ENCODE results near the gene PRR36.

PRR36 gene

GRCh38 chr19:7912697-7913564 is 38.7 kb upstream of the PRR36 start:
- no peak for DNase-seq (ENCODE audit: low spot score)

- DNase-seq (ENCODE audit: low spot score), result no peak
Observed at GRCh38 chr19:7912144-7912696, 38.0 kb upstream of the PRR36 start.

GRCh38 chr19:7911508-7912143 is 37.4 kb upstream of the PRR36 start:
- no peak for DNase-seq (ENCODE audit: low spot score)

- DNase-seq (ENCODE audit: low spot score), result no peak
Observed at GRCh38 chr19:7910321-7911161, 36.4 kb upstream of the PRR36 start.

GRCh38 chr19:7909471-7910067 is 35.4 kb upstream of the PRR36 start:
- no peak for DNase-seq (ENCODE audit: low spot score)

- no peak for DNase-seq (ENCODE audit: low spot score)
Observed at GRCh38 chr19:7908742-7909461, 34.7 kb upstream of the PRR36 start.

- no peak for DNase-seq (ENCODE audit: low spot score)
Observed at GRCh38 chr19:7908078-7908699, 34.0 kb upstream of the PRR36 start.

GRCh38 chr19:7907544-7907943 is 33.4 kb upstream of the PRR36 start:
- DNase-seq (ENCODE audit: low spot score), result no peak

- DNase-seq (ENCODE audit: low spot score), result no peak
Observed at GRCh38 chr19:7907122-7907521, 32.9 kb upstream of the PRR36 start.

GRCh38 chr19:7905859-7906258 is 31.7 kb upstream of the PRR36 start:
- DNase-seq (ENCODE audit: low spot score), result no peak

GRCh38 chr19:7905268-7905667 is 31.1 kb upstream of the PRR36 start:
- DNase-seq (ENCODE audit: low spot score), result no peak

GRCh38 chr19:7904074-7905020 is 30.2 kb upstream of the PRR36 start:
- no peak for DNase-seq (ENCODE audit: low spot score)

- peak; percentile 99 for DNase-seq (ENCODE audit: low spot score)
Observed at GRCh38 chr19:7903244-7904073, 29.3 kb upstream of the PRR36 start, which contains the start of gene MAP2K7. Gene MAP2K7 (plus strand): TSS chr19:7903877. CDS start chr19:7903945, 68 bp downstream.

- DNase-seq (ENCODE audit: low spot score), result no peak
Observed at GRCh38 chr19:7902796-7903243, 28.6 kb upstream of the PRR36 start.

GRCh38 chr19:7901337-7901736 is 27.1 kb upstream of the PRR36 start:
- DNase-seq (ENCODE audit: low spot score), result no peak

GRCh38 chr19:7900931-7901330 is 26.7 kb upstream of the PRR36 start:
- DNase-seq (ENCODE audit: low spot score), result no peak

- DNase-seq (ENCODE audit: low spot score), result no peak
Observed at GRCh38 chr19:7900401-7900870, 26.2 kb upstream of the PRR36 start.

GRCh38 chr19:7899751-7900378 is 25.7 kb upstream of the PRR36 start:
- DNase-seq (ENCODE audit: low spot score), result no peak
